LNCAP (cell line): ENCODE results near the gene HNF1B.

Experiments used
- CTCF ChIP-seq: fragments of 450-650 bp; IDR thresholded peaks from 2 replicates; pipeline ENCODE4 v1.5.1; 2017; ENCODE audit warnings: mild to moderate bottlenecking

Gene HNF1B

GRCh38 chr17:37708008-37708615 is 36.7 kb downstream of the HNF1B start:
- TF ChIP-seq CTCF = no peak

- no peak for TF ChIP-seq CTCF
Observed at GRCh38 chr17:37706446-37706845, 38.4 kb downstream of the HNF1B start.

GRCh38 chr17:37702598-37702997 is 42.3 kb downstream of the HNF1B start:
- no peak for TF ChIP-seq CTCF

- peak; percentile 88 for TF ChIP-seq CTCF
Observed at GRCh38 chr17:37701496-37701898, 43.4 kb downstream of the HNF1B start.

GRCh38 chr17:37700881-37701280 is 44.0 kb downstream of the HNF1B start:
- no peak for TF ChIP-seq CTCF

- no peak for TF ChIP-seq CTCF
Observed at GRCh38 chr17:37699285-37699973, 45.4 kb downstream of the HNF1B start.

- TF ChIP-seq CTCF = no peak
Observed at GRCh38 chr17:37698911-37699255, 46.0 kb downstream of the HNF1B start.
